DLD1 (cell line): ENCODE results near the gene SLF2.

Experiments
- in situ Hi-C: cut with HindIII; loops from 2 replicates; pipeline ENCODE4 v1.10.0; 2017; ENCODE audit warnings: low sequenced_read_pairs

SLF2 gene

DNA sequence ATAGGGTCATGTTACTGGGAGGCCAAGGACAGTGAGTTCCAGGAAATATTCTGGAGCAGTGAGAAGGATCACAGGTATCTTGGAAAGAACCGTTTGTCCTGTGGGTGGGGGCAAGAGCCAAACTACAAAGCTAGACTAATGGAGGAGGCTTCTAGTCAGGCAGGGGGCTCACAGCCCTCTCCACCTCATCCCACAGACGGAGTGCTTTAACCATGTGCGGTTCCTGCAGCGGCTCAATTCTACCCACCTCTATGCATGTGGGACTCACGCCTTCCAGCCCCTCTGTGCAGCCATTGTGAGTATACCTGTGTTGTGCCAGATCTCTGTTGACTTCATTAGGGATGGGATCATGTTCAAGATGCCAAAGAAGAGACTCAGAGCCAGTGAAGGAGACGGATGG, 64.7 kb downstream of the SLF2 start:
- in situ Hi-C loops = no loop called here

DNA sequence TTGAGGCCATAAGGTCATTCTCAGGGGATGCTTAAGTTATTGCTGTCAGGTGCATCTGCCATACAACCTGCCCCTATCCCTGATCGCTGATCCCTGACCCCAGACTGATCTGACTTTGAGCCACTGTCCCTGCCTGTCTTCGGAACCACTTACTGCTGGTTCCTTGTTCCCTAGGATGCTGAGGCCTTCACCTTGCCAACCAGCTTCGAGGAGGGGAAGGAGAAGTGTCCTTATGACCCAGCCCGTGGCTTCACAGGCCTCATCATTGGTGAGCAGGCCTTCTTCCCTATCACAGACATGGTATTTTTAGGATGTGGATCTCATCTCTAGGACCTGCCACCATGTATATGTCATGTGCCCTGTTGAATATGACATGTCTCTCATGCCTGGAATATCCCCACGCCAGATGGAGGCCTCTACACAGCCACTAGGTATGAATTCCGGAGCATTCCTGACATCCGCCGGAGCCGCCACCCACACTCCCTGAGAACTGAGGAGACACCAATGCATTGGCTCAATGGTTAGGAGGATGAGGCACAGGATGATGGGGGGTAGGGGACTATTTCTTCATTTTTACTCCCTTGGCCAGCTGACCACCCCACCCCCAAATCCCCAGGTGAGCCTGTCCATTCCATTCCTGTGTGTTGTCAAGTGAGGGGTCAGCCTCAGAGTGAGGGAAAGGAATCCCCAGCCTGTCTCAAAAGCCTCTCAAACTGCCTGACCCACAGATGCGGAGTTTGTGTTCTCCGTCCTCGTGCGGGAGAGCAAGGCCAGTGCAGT, 65.5 kb downstream of the SLF2 start:
- in situ Hi-C loops = no loop called here

DNA sequence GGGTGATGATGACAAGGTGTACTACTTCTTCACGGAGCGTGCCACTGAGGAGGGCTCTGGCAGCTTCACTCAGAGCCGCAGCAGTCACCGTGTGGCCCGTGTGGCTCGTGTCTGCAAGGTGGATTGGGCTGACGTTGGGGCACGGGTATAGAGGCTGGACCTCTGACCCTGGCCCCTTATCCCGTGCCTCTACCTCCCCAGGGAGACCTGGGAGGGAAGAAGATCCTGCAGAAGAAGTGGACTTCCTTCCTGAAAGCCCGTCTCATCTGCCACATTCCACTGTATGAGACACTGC, 66.1 kb downstream of the SLF2 start:
- in situ Hi-C loops = no loop called here

DNA sequence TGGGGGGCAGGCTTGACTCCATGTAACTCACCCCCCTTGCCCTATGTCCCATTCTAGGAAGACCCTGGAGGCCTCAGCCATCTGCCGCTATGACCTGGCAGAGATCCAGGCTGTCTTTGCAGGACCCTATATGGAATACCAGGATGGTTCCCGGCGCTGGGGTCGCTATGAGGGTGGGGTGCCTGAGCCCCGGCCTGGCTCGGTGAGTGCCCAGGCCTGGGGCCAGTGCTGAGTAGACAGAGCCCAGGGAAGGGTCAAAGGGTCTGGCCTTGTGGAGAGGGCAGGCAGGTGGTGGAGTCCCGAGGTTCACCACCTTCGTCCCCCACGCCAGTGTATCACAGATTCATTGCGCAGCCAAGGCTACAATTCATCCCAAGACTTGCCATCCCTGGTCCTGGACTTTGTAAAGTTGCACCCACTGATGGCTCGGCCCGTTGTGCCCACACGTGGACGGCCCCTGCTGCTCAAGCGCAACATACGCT, 67.1 kb downstream of the SLF2 start:
- in situ Hi-C loops = no loop called here

DNA sequence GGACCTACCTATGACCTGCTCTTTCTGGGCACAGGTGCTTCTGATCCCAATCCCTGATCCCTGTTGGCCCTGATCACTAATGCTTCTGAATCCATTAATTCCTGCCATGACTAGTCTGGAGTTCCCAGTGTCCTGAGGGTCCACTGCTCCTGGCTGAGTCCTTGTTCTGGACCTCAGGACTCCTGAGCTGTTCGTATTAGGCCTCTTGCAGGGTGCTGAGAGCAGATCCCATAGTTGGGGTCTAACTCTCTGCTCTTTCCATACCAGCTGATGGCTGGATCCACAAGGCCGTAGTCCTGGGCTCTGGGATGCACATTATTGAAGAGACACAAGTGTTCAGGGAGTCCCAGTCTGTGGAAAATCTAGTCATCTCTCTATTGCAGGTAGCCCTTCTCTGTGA, 67.5 kb downstream of the SLF2 start:
- in situ Hi-C loops = no loop called here

DNA sequence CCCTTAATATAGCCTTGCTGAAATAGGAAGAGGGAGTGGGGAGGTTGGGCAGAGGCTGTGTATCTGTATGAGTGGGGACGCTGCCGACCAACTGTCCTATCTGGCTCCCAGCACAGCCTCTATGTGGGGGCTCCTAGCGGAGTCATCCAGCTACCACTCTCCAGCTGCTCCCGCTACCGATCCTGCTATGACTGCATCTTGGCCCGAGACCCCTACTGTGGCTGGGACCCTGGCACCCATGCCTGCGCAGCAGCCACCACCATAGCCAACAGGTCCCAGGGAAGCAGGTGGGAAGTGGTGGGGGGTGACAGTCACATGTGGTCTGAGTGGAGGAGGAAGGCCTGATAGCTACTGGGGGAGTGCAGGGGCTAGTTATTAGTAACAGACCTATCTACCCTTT, 67.9 kb downstream of the SLF2 start:
- in situ Hi-C loops = no loop called here

DNA sequence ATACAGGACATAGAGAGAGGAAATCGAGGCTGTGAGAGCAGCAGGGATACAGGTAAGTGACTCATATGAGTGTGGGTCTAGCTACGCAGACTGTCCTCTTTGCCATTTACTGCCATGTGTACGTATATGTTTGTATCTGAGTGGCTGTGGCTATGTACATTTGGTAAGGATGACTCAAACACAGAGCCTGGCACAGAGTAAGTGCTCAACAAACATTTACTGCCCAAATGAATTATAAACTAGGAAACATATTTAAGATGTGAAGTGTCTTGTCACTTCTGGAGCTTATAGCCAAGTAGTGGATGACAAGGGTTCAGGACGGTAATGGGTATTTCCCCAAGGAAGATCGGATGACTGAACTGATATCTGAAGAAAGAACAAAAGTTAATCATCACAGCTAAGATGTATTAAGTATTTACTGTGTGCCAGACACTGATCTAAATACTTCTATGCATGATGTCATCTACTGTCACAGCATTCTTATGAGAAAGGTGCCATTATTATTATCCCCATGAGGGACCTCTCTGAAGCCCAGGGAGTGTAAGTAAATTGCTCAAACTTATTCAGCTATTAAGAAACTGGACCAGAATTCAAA, 68.5 kb downstream of the SLF2 start:
- in situ Hi-C loops = no loop called here

DNA sequence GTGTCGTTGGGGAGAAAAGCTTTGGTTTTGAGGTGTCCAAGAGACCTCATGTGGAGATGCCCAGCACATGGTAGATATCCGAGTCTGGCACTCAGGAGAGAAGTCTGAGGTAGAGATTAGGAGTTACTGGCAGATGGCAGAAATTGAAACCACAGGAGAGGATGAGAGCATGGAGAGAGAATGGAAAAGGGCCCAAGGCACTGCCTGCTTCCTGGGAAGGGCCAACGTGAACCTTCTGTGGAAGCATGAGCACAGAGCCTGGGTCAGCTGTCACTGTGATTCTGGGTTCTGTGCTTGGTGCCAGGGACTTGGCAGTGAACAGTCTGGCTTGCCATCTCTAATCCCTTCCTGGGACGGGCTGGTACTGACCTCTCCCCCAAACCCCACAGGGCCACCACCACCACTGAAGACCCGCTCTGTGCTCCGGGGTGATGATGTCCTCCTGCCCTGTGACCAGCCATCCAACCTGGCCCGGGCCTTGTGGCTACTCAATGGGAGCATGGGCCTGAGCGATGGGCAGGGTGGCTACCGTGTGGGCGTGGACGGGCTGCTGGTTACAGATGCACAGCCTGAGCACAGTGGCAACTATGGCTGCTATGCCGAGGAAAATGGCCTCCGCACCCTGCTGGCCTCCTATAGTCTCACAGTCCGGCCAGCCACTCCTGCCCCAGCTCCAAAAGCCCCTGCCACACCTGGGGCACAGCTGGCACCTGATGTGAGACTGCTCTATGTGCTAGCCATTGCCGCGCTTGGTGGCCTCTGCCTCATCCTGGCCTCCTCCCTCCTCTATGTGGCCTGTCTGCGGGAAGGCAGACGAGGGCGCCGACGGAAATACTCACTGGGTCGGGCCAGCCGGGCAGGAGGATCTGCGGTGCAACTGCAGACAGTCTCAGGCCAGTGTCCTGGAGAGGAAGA, 70.4 kb downstream of the SLF2 start:
- in situ Hi-C loops = no loop called here

DNA sequence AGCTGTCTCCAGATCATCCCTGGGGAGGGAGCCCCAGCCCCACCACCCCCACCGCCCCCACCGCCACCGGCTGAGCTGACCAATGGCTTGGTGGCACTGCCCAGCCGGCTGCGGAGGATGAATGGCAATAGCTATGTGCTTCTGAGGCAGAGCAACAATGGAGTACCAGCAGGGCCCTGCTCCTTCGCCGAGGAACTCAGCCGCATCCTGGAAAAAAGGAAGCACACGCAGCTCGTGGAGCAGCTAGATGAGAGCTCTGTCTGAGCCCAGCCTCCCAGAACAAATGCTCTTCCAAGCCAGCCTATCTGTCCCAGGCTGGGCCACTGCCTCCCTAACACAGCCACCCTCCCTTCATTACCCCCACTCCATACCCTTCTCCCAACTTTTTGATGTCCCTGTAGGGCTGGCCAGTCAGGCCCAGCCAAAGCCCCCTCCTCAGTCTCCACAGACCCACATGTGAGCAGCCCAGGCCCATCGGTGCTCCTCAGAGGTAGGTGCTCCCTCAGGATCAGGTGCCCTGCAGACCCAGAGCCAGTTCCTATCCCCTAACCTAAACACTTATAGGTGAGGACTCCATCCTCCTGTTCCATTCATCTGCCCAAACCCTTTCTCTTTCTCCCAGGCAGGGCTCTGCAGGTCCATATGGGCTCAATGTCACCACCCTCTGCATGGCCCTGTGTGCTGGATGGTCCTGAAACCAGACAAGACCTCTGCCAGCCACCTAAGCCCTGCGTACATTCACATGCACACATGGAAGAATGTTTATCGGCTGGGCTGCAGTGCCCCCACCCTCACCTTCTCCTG, 71.3 kb downstream of the SLF2 start:
- in situ Hi-C loops = no loop called here

DNA sequence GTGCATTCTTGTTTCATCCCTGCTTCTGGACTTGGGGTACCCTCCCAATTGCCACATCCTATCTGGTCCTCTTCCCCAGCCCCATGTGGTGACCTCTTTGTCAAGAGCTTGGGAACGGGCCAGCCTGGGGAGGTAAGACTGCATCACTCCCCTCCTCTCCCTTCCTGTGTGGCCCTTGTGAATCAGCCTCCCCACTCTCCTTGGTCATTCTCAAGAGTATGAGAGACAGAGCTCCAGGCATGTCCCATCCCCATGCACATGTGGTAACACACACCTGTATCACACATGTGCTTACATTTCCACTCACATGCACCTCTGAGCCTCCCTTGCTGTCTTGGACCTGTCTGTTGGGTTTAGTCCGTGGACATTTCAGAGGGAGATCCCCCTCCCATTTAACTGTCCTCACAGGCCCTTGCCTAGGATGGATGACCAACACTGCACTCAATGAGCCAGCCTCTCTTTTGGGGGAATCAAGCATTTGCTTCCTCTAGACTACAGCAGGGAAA, 72.0 kb downstream of the SLF2 start:
- in situ Hi-C loops = no loop called here

DNA sequence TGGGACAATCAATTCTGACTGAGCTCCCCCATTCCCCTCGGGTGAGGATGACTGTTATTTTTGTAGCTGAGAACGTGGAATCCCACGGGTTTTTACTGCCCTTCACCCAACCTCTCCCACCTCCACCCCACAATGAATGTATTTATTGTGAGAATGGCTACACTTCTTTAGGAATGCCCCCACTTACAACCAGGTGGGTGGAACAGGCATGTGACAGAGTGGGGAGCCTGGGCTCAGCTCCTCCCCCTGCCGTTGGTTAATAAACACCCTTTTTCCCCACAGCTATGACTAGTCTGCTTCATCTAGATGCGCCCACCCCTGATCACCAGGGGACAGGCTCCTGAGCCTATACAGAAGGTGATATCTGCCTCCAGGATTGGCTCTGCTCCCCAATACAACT, 72.6 kb downstream of the SLF2 start:
- in situ Hi-C loops = no loop called here

DNA sequence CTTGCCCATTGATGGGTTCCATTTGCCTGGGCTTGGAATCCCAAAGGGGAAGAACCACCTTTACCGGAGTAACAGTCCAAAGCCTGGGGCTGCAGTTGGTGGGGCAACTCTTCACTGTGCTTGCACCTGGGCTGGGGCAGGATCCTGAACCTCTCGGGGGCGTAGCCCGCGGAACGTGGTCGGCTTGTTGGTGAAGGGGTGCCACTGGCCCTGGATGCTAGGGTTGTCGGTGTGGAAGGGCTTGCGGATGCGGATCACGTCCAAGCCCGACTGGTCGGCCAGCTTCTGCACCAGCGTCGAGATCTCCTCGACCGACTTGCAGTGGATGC, 73.8 kb downstream of the SLF2 start:
- in situ Hi-C loops = no loop called here

DNA sequence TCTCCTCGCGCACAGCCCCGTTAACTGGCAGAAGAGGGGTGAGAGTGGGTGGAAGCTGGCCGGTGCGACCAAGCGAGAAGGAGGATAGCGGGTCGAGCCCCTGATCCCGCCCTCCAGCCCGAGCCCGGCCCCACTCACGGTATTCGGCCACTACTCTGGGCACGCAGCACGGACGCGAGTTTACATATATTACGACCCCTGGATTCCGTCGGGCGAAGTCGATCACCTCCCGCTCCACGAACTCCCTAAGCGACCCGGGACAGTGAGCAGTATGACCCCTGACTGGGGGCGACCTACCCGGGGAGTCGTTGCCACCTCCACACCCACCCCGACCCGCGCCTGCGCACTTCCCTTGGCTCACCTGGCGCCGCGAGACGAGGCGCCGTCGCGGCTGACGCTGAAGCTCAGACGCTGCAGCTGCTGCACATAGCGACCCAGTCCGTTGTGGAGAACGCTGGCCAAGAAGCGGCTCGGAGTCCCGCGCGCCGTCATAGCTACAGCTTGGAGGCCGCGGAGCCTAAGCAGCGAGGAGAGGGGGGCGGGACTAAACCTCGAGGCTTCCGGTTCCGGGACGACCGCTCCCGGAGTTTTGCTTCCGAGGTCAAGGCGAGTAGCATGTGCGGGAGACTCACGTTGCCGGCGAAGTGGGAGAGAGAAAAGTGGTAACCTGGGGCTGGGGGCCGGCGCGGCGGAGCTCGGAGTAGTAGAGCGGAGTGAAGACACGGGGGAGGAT, 74.4 kb downstream of the SLF2 start, which contains the start of the genes MRPL43 and TWNK:
TSS of gene MRPL43 (minus strand) at position 546 of the 733 bp plus-strand sequence. CDS start at position 492, 54 bp downstream.
TSS of gene TWNK (plus strand) at position 592 of the 733 bp plus-strand sequence. CDS start 668 bp downstream, outside the sequence.
- in situ Hi-C loops = no loop called here

DNA sequence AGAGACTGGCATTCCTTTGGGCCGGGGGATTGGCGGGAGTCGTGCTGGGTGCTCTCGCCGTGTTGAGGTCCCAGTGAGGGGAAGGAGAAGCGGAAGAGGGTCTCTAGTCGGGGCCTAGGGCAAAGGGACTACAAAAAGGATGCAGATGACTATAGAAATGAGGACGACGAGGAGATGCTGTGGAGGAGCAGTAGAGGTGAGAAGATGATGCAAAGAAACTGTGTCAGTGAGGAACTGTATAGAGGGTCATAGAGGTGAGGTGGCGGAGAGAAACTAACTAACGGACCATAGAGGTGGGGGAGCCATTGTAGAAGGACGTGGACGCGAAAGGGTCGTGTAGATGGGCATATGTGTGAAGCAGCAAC, 74.9 kb downstream of the SLF2 start:
- in situ Hi-C loops = no loop called here

DNA sequence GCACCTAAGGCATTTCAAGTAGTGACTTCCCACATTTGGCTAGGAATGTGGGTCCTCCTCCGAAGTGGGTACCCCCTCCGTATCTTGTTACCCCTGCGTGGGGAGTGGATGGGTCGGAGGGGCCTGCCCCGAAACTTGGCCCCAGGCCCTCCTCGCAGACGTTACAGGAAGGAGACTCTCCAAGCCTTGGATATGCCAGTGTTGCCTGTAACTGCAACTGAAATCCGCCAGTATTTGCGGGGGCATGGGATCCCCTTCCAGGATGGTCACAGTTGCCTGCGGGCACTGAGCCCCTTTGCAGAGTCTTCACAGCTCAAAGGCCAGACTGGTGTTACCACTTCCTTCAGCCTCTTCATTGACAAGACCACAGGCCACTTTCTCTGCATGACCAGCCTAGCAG, 75.4 kb downstream of the SLF2 start:
- in situ Hi-C loops = no loop called here

DNA sequence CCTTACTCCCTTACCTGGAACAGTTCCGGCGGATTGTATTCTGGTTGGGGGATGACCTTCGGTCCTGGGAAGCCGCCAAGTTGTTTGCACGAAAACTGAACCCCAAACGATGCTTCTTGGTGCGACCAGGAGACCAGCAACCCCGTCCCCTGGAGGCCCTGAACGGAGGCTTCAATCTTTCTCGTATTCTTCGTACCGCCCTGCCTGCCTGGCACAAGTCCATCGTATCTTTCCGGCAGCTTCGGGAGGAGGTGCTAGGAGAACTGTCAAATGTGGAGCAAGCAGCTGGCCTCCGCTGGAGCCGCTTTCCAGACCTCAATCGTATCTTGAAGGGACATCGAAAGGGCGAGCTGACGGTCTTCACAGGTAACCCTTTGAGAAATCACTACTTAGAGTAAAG, 76.3 kb downstream of the SLF2 start:
- in situ Hi-C loops = no loop called here

DNA sequence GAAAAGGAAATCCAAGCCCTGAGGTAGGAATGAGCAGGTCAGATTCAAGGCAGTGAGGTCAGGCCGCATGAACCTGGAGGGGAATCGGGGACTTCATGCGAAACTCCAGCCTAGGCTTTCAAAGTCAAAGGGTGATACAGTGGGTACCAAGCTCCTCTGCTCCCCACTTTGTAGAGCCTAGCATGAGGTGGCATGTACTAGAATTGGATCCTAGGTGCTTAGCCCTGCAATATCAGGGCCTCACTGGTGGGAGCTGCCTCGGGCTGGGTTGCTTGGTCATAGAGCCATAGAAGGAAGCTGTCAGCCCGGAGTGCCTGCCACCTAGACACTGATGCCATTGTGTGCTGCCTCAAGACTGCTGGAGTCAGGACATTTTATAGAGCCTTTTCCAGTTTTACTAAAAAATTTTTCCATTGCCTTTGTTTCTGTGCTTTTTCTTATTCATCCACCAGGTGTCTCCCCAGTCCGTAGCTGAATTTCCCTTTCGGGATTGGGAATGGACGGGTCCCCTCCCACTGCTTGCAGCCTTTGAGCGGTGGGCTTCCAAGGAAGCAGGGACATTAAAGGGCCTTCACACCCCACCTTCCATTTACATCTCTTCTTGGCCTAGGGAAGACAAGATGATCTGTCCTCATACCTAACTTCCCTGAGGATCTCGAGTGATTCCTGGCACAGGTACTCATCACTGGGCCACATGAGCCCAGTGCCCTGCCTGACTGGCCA, 81.4 kb downstream of the SLF2 start:
- in situ Hi-C loops = no loop called here

DNA sequence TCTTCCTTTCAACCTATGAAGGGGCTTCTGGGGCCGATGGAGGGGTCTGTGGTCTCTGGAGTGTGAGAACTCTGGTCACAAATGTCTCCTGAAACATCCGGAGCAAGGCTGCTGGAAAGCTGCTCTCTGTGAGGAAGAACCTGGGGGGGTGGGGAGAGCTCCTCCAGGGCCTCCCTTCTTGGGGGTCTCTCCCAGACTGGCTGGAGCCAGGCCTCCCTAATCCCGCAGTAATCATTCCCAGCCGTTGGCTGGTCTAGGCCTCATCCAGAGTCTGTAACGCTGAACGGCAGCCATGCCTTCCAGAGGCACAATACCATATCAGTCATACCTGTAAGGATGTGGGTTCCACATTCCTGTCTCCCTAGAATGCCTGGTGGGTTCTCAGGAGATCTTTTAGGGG, 82.4 kb downstream of the SLF2 start:
- in situ Hi-C loops = no loop called here

DNA sequence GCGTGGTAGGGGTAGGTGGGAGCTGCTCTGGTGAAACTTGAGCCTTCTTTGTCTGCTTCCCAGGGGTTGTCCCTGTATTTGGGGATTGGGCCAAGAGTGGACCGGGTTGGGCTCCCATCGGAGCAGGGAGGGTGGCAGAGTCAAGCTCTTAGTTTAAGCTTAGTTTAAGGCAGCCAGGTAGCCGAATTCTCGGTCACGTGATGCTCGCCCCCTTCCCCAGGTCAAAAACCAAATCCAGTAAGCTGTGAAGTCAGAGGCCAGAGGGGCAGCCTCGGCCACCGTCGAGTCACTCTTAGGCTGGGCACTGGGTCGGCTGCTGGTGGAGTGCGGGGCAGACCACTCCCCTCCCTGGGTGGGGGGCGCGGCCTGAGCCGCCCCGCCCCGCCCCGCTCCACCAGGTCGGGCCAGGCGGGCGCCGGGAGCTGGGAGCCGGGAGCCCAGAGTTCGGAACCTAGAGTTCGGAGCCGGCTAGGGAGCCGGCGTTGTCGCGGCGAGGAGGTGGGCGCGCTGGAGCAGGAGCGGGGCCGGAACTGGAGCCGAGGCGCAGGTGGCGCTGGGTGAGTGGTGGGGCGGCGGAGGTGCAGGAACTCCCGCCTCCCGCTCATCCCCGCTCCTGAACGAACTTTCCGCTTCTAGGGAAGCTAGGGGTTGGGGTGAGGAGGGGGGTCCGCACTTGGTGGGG, 84.1 kb downstream of the SLF2 start:
- in situ Hi-C loops = no loop called here
